ENCODE measurements around the gene WDFY2. TPM values are rescaled to one million over a fixed set of nuclear protein-coding genes. Genes with fewer than 3 reads are reported as not detected.

The WDFY2 gene
- total RNA-seq, 1 experiment from 2014 or later = 25.7 TPM

GRCh38 chr13:51728275-51728673 is 144.0 kb downstream of the WDFY2 start:
- ATAC-seq = no peak
- Mint-ChIP-seq H3K27ac (no peak overlapping the region), H3K9me3 (no peaks in the 10 kb centered on the region), H3K27me3 (ENCODE audit: low read depth) (no peaks in the 10 kb centered on the region), H3K4me3 (no peak overlapping the region), H3K4me1 (peaks cover 1% of the 10 kb centered on the region), H3K36me3 (peaks cover 8% of the 10 kb centered on the region)
- ChIA-PET POLR2A (no interaction called here), CTCF (no interaction called here)
- no peak for DNase-seq (ENCODE audit: low spot score)
- TF ChIP-seq ELF4 (CRISPR knock-in tag; IDR thresholded peaks at IDR 0.05; ENCODE audit: low read depth) (no peak), KAT7 (CRISPR knock-in tag; IDR thresholded peaks at IDR 0.05; ENCODE audit: borderline replicate concordance) (no peak), ZNF425 (CRISPR knock-in tag; conservative IDR thresholded peaks at IDR 0.05) (no peak), ZNF671 (CRISPR knock-in tag; IDR thresholded peaks at IDR 0.05) (no peak), PREB (CRISPR knock-in tag; IDR thresholded peaks at IDR 0.05; ENCODE audit: borderline replicate concordance) (no peak), CBFB (CRISPR knock-in tag; IDR thresholded peaks at IDR 0.05; ENCODE audit: low read depth) (no peak)

- Mint-ChIP-seq H3K4me3 (no peak overlapping the region), H3K36me3 (peaks cover 8% of the 10 kb centered on the region), H3K27me3 (ENCODE audit: low read depth) (no peaks in the 10 kb centered on the region), H3K4me1 (peaks cover 7% of the 10 kb centered on the region), H3K27ac (no peak overlapping the region), H3K9me3 (no peaks in the 10 kb centered on the region)
- DNase-seq (ENCODE audit: low spot score) = no peak
- CTCF ChIA-PET = no interaction called here
- TF ChIP-seq GTF2I (CRISPR knock-in tag; conservative IDR thresholded peaks at IDR 0.05) (no peak), ZNF512 (CRISPR knock-in tag; IDR thresholded peaks at IDR 0.05; ENCODE audit: borderline replicate concordance) (no peak), ATF6 (CRISPR knock-in tag; IDR thresholded peaks at IDR 0.05) (no peak), FOXP4 (CRISPR knock-in tag; IDR thresholded peaks at IDR 0.05) (no peak), ZNF416 (CRISPR knock-in tag; IDR thresholded peaks at IDR 0.05) (no peak), E2F4 (CRISPR knock-in tag; IDR thresholded peaks at IDR 0.05; ENCODE audit: borderline replicate concordance, low read depth) (no peak), CDX4 (CRISPR knock-in tag; IDR thresholded peaks at IDR 0.05; ENCODE audit: borderline replicate concordance) (no peak), SOX15 (CRISPR knock-in tag; IDR thresholded peaks at IDR 0.05) (no peak), MXD4 (CRISPR knock-in tag; IDR thresholded peaks at IDR 0.05; ENCODE audit: borderline replicate concordance) (no peak), SP1 (CRISPR knock-in tag; conservative IDR thresholded peaks at IDR 0.05) (no peak)
- no peak for ATAC-seq
- POLR2A ChIA-PET = no interaction called here
Observed at GRCh38 chr13:51728972-51729371, 144.7 kb downstream of the WDFY2 start.

Measured in WTC11 (cell line).